ENCODE results near the gene CTBP1.

The CTBP1 gene

DNA sequence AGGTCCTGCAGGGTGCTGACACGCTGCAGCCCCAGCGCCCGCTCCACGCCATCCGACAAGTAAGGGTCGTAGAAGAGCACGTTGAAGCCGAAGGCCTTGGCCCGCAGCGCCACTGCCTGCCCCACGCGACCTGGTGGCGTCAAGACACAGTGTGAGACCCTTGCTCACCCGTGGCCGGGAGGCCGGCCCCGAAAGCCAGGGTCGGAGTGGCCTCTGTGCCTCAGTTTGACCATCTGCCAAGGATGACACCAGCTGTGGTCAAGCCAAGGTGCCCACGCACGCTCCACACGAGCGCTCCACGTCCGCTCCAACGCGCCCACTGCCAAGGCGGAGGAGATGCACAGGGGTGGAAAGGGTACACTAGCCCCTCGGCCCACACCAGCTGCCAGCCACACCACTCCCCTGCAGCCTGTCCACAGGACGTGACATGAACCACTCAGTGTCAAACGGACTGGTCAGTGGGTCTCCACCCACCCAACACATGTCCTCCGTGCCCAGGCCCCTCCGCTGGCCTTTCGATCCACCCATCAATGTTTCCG, 32.8 kb downstream of the CTBP1 start:
- no peak overlapping the region for H3K4me3 ChIP-seq (replicated peaks; ENCODE audit: low read depth, low read length)
- TF ChIP-seq CTCF (IDR thresholded peaks at IDR 0.05; ENCODE audit: low read length, missing control alignments) = no peak
- DNase-seq (ENCODE audit: low read depth) = no peak

DNA sequence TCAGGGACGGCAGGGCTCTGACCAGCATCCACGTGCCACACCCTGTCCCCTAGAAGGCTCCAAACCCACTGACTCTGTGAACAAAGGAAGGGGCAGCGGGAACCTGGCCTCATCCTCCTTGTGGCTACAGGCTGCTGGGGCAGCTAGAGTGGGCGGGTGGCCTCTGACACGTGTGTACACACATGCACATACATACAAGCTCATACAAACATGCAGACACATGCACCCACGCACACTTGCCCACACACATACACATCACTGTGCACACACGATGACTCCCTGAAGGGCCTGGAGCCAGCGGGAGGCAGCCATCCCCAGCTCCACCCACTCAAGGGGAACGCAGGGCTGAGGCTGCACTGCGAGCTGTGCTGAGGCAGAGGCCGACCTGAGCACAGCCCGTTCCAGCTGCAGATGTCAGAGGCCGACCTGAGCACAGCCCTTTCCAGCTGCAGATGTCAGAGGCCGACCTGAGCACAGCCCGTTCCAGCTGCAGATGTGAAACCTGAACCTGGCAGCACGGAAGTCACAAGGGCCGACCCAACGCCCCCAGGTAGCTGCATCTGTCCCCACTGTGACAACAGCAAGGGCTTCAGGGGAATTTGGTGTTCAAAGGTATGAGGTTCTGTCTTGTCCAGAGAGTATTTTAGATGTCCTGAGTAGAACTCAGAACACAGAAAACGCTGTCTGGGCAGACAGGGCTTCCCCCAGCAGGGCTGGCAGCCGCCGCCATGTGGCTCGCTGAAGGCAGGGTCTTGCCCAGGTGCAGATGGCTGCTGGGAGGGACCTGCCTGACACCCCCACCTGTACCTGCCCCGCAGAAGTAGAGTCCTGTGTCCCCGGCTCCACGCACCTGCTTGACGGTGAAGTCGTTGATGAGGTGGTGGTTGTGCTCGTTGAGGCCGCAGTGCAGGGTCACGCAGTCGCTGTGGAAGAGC, 33.5 kb downstream of the CTBP1 start:
- TF ChIP-seq CTCF (IDR thresholded peaks at IDR 0.05; ENCODE audit: low read length, missing control alignments) = no peak
- DNase-seq (ENCODE audit: low read depth) = no peak
- no peak overlapping the region for H3K4me3 ChIP-seq (replicated peaks; ENCODE audit: low read depth, low read length)

DNA sequence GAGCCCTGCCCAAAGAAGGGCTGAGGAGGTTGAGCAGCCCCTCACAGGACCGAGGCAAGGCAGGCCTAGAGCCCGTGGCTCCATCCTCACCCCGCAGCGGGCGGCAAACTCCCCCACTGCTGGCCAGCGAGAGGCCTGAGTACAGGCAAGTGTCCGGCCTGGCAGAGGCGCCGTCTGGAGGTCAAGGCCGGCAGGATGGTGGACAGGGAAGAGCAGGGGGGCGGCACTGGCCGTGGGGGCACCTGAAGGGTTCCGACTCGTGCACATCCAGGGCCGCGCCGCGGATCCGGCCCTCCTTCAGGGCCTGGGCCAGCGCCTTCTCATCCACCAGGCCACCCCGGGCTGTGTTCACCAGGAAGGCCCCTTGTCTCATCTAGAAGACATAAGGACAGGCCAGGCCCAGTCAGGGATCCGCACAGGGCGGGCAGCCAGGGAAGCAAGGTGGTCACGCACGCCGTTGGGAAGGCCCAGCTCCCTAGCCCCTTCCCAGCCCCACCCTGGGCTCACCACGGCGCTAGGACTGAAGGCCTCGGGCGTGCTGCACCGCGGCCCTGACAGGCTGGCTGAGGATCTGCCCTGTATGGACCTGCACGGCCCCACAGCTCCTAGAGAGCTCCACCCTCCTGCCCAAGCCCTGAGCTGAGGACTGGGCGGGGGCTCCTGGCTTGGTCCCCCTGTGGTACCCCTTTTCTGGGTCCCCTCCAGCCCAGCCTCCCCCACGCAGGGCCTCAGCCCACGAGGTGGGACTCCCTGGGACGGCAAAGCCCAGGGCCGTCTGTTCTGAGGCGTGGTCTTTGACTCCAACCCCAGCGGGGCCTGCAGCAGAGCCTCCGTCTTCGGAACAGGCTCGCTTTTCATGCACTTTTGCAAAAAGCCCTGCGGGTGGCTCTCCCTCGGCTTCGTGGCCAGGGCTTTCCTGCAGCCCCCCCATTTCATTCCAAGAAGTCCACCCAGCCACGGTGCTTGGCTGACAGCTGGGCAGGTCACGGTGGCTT, 34.5 kb downstream of the CTBP1 start:
- no peak for TF ChIP-seq CTCF (IDR thresholded peaks at IDR 0.05; ENCODE audit: low read length, missing control alignments)
- no peak for DNase-seq (ENCODE audit: low read depth)
- H3K4me3 ChIP-seq (replicated peaks; ENCODE audit: low read depth, low read length) = no peak overlapping the region

DNA sequence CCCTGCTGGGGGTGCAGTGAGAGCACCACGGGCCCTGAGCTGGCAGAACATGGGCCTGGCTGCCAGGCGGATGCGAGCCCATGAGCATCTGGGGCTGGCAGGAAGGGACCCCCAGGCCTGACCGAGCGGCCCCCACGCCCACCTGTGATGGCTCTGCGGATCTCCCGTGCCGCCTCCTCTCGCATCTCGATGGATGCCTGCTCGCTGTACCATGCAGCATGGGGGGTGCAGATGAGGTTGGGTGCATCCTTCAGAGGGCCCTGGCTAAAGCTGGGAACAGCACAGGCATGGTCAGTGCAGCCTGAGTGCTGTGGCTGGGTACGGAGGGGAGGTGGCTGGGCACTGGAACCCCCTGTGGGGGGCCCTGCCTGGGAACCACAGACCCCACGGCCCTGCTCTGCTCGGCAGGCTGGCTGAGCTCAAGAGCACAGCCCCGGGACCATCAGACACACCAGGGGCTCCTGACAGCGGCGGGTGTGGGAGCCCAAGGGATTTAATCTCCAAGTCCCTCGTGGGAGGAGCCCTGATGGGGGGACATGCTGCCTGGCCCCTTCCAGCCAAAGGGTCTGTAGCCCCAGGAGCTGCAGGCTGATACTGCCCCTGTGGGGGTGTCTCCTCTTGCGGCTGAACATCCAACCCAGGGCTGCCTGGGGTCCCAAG, 35.5 kb downstream of the CTBP1 start:
- TF ChIP-seq CTCF (IDR thresholded peaks at IDR 0.05; ENCODE audit: low read length, missing control alignments) = no peak
- H3K4me3 ChIP-seq (replicated peaks; ENCODE audit: low read depth, low read length) = no peak overlapping the region
- no peak for DNase-seq (ENCODE audit: low read depth)

GRCh38 chr4:1212546-1213335, 36.2 kb downstream of the CTBP1 start:
- no peak for TF ChIP-seq CTCF (IDR thresholded peaks at IDR 0.05; ENCODE audit: low read length, missing control alignments)

More at GRCh38 chr4:1212546-1213335, 36.2 kb downstream of the CTBP1 start:
- H3K4me3 ChIP-seq (replicated peaks; ENCODE audit: low read depth, low read length) = no peak overlapping the region
- DNase-seq (ENCODE audit: low read depth) = no peak

All from fibroblast of pulmonary artery (primary cell).